Aorta (tissue), 5 donors: ENCODE data around the gene RAB31. TPM values are rescaled to one million over a fixed set of nuclear protein-coding genes. Genes with fewer than 3 reads are reported as not detected.
"Not testable (repeated sequence)": the region's sequence is repeated elsewhere in the genome, so short reads cannot be mapped to it uniquely, and the experiment has no call there.

Experiments
- ATAC-seq: fragments of 200-7000 bp; cut with Tn5 transposase; one replicate; pipeline ENCODE4 v1.9.1; 2022; ENCODE audit warnings: moderate library complexity; ENCODE audit not compliant: low FRiP score
- DNase-seq, 2 donors: peaks; one replicate each; pipeline ENCODE4 v3.0.0-alpha.2; 2020
- H3K27ac ChIP-seq, 2 donors: one replicate each; pipeline ENCODE4 v1.5.1; 2013; ENCODE audit warnings: low read length in 2 of 2, mild to moderate bottlenecking in 2 of 2, moderate library complexity in 2 of 2, control low read depth in 1 of 2, inconsistent platforms in 1 of 2, low read depth in 1 of 2
- H3K27me3 ChIP-seq, 2 donors: one replicate each; pipeline ENCODE4 v1.6.1; 2013; ENCODE audit warnings: control low read depth in 1 of 2, low read length in 1 of 2, mild to moderate bottlenecking in 1 of 2, moderate library complexity in 1 of 2; ENCODE audit not compliant: insufficient read depth in 2 of 2, control insufficient read depth in 1 of 2
- H3K36me3 ChIP-seq, 2 donors: one replicate each; pipeline ENCODE4 v1.6.1; 2013; ENCODE audit warnings: control low read depth in 1 of 2, low read length in 1 of 2, mild to moderate bottlenecking in 1 of 2; ENCODE audit not compliant: insufficient read depth in 2 of 2, control insufficient read depth in 1 of 2
- H3K4me1 ChIP-seq, 2 donors: one replicate each; pipeline ENCODE4 v1.6.1; 2013; ENCODE audit warnings: low read length in 2 of 2, control low read depth in 1 of 2, mild to moderate bottlenecking in 1 of 2, moderate library complexity in 1 of 2; ENCODE audit not compliant: insufficient read depth in 2 of 2, control insufficient read depth in 1 of 2
- H3K4me3 ChIP-seq, 2 donors: one replicate each; pipeline ENCODE4 v1.5.1; 2013; ENCODE audit warnings: low read length in 2 of 2, control low read depth in 1 of 2, mild to moderate bottlenecking in 1 of 2
- H3K9me3 ChIP-seq: one replicate; pipeline ENCODE4 v1.6.1; 2013; ENCODE audit warnings: mild to moderate bottlenecking, low read length; ENCODE audit not compliant: control insufficient read depth
- WGBS, 2 donors: extraction: QIAGEN DNeasy Blood & Tissue Kit; methylation state at CpG; one replicate each; pipeline ENCODE4 v1.1.7; 2013; 5-methylcytosine and 5-hydroxymethylcytosine counted together
- intact Hi-C, 2 donors: fragments of 100-400 bp; cut with DNase I; formaldehyde crosslinking; loops; one replicate each; pipeline versions ENCODE4 v1.14.2 to v1.15.0; 2022
- polyA plus RNA-seq, 2 donors: library from polyadenylated mRNA; stranded (reverse); fragments of 200-250 nt; gene quantifications; one replicate each; pipeline ENCODE4 v1.2.3, GENCODE V29; 2013
- total RNA-seq, 2 donors: library from RNA; stranded (reverse); fragmentation: NEBNext Ultra II Directional; extraction: Animal tissue kit (Norgen Biotek cat#: 25700); gene quantifications; one replicate each; pipeline ENCODE4 v1.2.1, GENCODE V29; 2021
- donor health status: healthy with polysubstance abuse.
- donor health status: Bipolar disorder and iron deficiency.
- donor health status: DM: no; HTN: no; CAD: no.
- donor health status: DM: no; HTN: no; CAD: no.
- donor health status: DM: yes; HTN: yes; CAD: no.

RAB31 gene
- total and polyA plus RNA-seq, 4 donors = 57.6 to 145 (median 90.8) TPM

DNA sequence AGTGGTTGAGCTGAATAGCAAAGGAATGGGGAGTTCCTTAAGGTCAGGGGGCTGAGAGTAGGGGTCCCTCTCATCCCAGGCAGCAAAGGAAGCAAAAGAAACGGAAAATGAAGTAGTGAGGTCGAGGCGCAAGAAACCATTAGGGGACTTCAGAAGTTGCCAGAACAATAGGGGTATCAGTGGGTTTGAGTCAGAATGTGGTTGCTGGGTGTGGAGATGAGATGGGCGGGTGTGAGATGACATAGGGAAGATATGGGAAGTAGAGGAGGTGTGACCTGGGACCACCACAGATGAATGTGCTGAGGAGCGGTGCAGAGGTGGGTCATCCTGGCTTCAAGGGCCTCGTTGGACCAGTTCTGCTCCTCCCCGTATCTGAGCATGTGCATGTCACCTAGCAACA is 192.6 kb downstream of the RAB31 start:
- H3K9me3 ChIP-seq = no peaks in the 10 kb centered on the region
- no peak overlapping the region for H3K27ac ChIP-seq
- H3K4me3 ChIP-seq = no peak overlapping the region
- 93 to 97% methylated on average over 7 of the region's 7 CpGs for WGBS, 2 donors
- intact Hi-C loops = no loop called here
- ATAC-seq (no peak), DNase-seq (no peak)
- H3K36me3 ChIP-seq = no peaks in the 10 kb centered on the region
- H3K27me3 ChIP-seq = no peaks in the 10 kb centered on the region
- no peaks in the 10 kb centered on the region for H3K4me1 ChIP-seq

DNA sequence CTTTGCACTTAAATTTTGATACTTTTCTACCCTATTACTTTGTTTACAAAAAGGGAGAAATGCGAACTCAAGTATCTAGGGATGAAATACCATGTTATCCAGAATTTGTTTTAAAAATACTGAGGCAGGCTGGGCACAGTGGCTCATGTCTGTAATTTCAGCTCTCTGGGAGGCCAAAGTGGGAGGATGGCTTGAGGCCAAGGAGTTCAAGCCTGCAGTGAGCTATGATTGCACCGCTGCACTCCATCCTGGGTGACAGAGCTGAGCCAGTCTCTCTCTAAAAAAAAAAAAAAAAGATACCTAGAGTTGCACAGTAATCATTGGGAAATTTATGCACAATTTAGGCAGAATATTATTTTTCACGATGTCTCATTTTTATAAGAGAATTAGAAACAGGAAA is 193.3 kb downstream of the RAB31 start:
- 80 to 81% methylated on average over 3 of the region's 3 CpGs for WGBS, 2 donors

DNA sequence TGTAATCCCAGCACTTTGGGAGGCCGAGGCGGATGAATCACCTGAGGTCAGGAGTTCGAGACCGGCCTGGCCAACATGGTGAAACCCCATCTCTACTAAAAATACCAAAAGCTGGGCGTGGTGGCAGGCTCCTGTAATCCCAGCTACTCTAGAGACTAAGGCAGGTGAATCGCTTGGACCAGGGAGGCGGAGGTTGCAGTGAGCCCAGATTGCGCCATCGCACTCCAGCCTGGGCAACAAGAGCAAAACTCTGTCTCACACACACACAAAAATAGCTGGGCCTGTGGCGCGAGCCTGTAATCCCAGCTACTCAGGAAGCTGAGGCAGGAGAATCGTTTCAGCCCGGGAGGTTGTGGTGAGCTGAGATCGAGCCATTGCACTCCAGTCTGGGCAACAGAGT is 194.2 kb downstream of the RAB31 start:
- intact Hi-C loops, H3K4me1 ChIP-seq, H3K4me3 ChIP-seq, H3K9me3 ChIP-seq, H3K27ac ChIP-seq, H3K36me3 ChIP-seq, DNase-seq, H3K27me3 ChIP-seq, ATAC-seq: not testable (repeated sequence)
- 96 to 97% methylated on average over 14 of the region's 14 CpGs for WGBS, 2 donors

More for the DNA sequence above, 193.3 kb downstream of the RAB31 start:
- Histone ChIP-seq H3K27me3 (no peaks in the 10 kb centered on the region), H3K36me3 (no peaks in the 10 kb centered on the region), H3K9me3 (no peaks in the 10 kb centered on the region), H3K4me1 (no peaks in the 10 kb centered on the region), H3K4me3 (no peak overlapping the region), H3K27ac (no peak overlapping the region)
- intact Hi-C loops = no loop called here
- ATAC-seq (no peak), DNase-seq (no peak)

DNA sequence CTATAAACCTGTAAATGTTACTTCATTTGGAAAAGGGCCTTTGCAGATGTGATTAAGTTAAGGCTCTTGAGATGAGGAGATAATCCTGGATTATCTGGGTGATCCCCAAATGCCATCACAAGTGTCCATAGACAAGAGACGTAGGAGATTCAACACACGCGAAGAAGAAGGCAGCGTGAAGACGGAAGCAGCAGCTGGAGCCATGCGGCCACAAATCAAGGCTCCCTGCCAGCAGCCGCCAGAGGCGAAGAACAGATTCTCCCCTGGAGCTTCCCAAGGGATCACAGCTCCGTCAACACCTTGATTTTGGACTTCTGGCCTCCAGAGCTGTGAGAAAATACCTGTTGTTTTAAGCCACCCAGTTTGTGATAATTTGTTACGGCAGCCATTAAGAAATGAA is 194.7 kb downstream of the RAB31 start:
- Histone ChIP-seq H3K27me3 (no peaks in the 10 kb centered on the region), H3K4me3 (no peak overlapping the region), H3K4me1 (no peaks in the 10 kb centered on the region), H3K27ac (no peak overlapping the region), H3K36me3 (no peaks in the 10 kb centered on the region), H3K9me3 (no peaks in the 10 kb centered on the region)
- intact Hi-C loops = no loop called here
- no peak for DNase-seq
- ATAC-seq = no peak
- 80 to 83% methylated on average over 10 of the region's 10 CpGs for WGBS, 2 donors

- Histone ChIP-seq H3K4me3 (no peak overlapping the region), H3K4me1 (no peaks in the 10 kb centered on the region), H3K27me3 (no peaks in the 10 kb centered on the region), H3K27ac (no peak overlapping the region), H3K9me3 (no peaks in the 10 kb centered on the region), H3K36me3 (no peaks in the 10 kb centered on the region)
- WGBS, 2 donors = 61 to 64% methylated on average over 5 of the region's 5 CpGs
- intact Hi-C loops = no loop called here
- no peak for ATAC-seq
- no peak for DNase-seq
These were observed 197.4 kb downstream of the RAB31 start for GRCh38 chr18:9905401-9905922.

DNA sequence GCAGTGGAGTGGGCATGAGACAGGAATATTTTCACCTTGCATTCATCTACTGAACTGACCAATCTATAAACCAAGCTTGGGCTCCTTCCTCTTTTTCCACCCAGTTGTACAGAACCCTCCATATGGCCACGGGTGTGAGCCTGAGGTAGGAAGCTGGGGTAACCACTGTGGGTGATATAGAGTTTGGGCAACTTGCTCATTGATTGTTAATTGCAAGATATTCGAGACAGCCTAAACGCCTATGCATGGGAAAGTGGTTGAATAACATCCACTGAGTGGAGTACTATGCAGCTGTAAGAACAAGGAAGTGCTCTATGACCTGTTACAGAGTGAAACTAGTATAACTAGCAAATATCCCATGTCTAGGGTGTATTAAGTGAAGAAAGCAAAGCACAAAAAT is 198.4 kb downstream of the RAB31 start:
- Histone ChIP-seq H3K4me3 (no peak overlapping the region), H3K9me3 (no peaks in the 10 kb centered on the region), H3K36me3 (no peaks in the 10 kb centered on the region), H3K27me3 (no peaks in the 10 kb centered on the region), H3K4me1 (no peaks in the 10 kb centered on the region), H3K27ac (no peak overlapping the region)
- ATAC-seq (no peak), DNase-seq (no peak)
- 91 to 93% methylated on average over 3 of the region's 3 CpGs for WGBS, 2 donors
- intact Hi-C loops = no loop called here

- no peak overlapping the region for H3K4me3 ChIP-seq
- H3K4me1 ChIP-seq = no peaks in the 10 kb centered on the region
- DNase-seq (no peak), ATAC-seq (no peak)
- no peak overlapping the region for H3K27ac ChIP-seq
- 85 to 88% methylated on average over 4 of the region's 4 CpGs for WGBS, 2 donors
- no peaks in the 10 kb centered on the region for H3K9me3 ChIP-seq
- intact Hi-C loops = no loop called here
- H3K36me3 ChIP-seq = no peaks in the 10 kb centered on the region
- H3K27me3 ChIP-seq = no peaks in the 10 kb centered on the region
These were observed 199.8 kb downstream of the RAB31 start for GRCh38 chr18:9907867-9908266.

DNA sequence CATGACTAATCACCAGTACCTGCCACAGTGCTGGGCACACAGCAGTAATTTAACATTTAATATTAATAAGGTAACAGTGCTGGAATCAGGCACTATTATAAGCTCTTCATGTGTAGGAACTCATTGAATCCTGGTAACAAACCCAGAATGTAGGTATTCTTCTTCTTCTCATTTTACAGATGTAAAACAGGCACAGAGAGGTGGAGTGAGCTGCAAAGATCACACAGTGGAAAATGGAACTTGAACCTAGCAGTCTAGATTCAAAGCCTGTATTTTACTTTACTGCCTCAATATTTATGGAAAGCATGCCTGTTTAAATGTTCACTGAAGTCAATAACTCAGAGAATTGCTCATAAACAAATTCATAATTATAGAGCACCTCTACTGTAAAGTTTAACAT is 202.0 kb downstream of the RAB31 start:
- H3K27ac ChIP-seq = no peak overlapping the region
- no peaks in the 10 kb centered on the region for H3K4me1 ChIP-seq
- H3K4me3 ChIP-seq = no peak overlapping the region
- no peaks in the 10 kb centered on the region for H3K36me3 ChIP-seq
- no peak for ATAC-seq
- no peaks in the 10 kb centered on the region for H3K9me3 ChIP-seq
- H3K27me3 ChIP-seq = no peaks in the 10 kb centered on the region
- intact Hi-C loops = loop anchor here in 1 of 2 donors (10.0 kb wide), 1 partner anchor 205 kb away; the partner anchor contains the start of gene RAB31
- DNase-seq = no peak

DNA sequence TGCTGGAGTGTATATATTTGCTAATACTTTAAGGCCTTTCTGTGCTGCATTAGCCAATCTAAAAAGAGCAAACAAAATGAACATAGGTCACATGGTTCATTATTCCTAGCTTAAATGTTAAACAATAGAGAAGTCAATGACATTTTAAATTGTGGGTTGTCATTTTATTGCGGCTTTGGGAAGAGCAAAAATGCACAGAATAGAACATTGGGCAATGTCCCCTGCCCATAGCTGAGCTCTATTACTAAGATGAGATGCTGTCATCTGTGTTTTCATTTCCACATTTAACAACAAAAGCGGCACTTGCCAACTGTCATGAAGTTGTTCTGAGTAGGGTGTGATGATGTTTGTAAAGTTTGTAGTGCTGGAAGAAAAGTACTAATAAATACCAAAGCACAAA is 202.6 kb downstream of the RAB31 start:
- intact Hi-C loops = loop anchor here in 1 of 2 donors (10.0 kb wide), 1 partner anchor 206 kb away; the partner anchor contains the start of gene RAB31
- H3K4me1 ChIP-seq = no peaks in the 10 kb centered on the region
- no peaks in the 10 kb centered on the region for H3K27me3 ChIP-seq
- 91 to 93% methylated on average over 2 of the region's 2 CpGs for WGBS, 2 donors
- no peak for ATAC-seq
- no peak for DNase-seq
- H3K4me3 ChIP-seq = no peak overlapping the region
- no peak overlapping the region for H3K27ac ChIP-seq
- no peaks in the 10 kb centered on the region for H3K9me3 ChIP-seq
- H3K36me3 ChIP-seq = no peaks in the 10 kb centered on the region
